ENCODE results near the gene NEUROG2.

The NEUROG2 gene

GRCh38 chr4:112472318-112472717, 43.7 kb downstream of the NEUROG2 start:
- no peak for DNase-seq

Measured in stimulated activated CD8-positive, alpha-beta memory T cell treated with anti-CD3 and anti-CD28 coated beads, Interleukin-4, amount 100 ng/mL, for 48 hours (primary cell).